GM12873 (cell line): ENCODE data around the gene GJC1.

Experiments used
- CTCF ChIP-seq: IDR thresholded peaks from 2 replicates; pipeline ENCODE4 v1.5.1; 2012; ENCODE audit warnings: low read depth, mild to moderate bottlenecking, moderate library complexity, low read length, control low read depth; ENCODE audit not compliant: insufficient read depth; ENCODE audit errors: missing control alignments

GJC1 gene

GRCh38 chr17:44757918-44758413, 72.1 kb downstream of the GJC1 start:
- no peak for TF ChIP-seq CTCF

GRCh38 chr17:44757045-44757917, 72.8 kb downstream of the GJC1 start:
- no peak for TF ChIP-seq CTCF

GRCh38 chr17:44754276-44754675, 75.8 kb downstream of the GJC1 start:
- no peak for TF ChIP-seq CTCF

- TF ChIP-seq CTCF, result no peak
Observed at GRCh38 chr17:44752953-44753861, 76.9 kb downstream of the GJC1 start.

GRCh38 chr17:44751806-44752205, 78.3 kb downstream of the GJC1 start:
- no peak for TF ChIP-seq CTCF

GRCh38 chr17:44751331-44751730, 78.8 kb downstream of the GJC1 start:
- TF ChIP-seq CTCF, result no peak

GRCh38 chr17:44749980-44750318, 80.1 kb downstream of the GJC1 start:
- TF ChIP-seq CTCF, result no peak
